Hematopoietic multipotent progenitor cell treated with erythropoietin and hydrocortisone succinate and interleukin-3 and kit ligand, for 15 days (in vitro differentiated cells): Measurements from ENCODE around the gene HMCES.

Experiments
- DNase-seq: peaks from one replicate; pipeline ENCODE4 v3.0.0-alpha.2; 2015; ENCODE audit warnings: low spot score

Gene HMCES

GRCh38 chr3:129304962-129305222, 26.2 kb downstream of the HMCES start:
- no peak for DNase-seq

GRCh38 chr3:129305592-129306091, 27.0 kb downstream of the HMCES start:
- DNase-seq: peak; percentile 51

GRCh38 chr3:129308636-129309035, 30.0 kb downstream of the HMCES start:
- no peak for DNase-seq

GRCh38 chr3:129310111-129311011, 31.7 kb downstream of the HMCES start:
- no peak for DNase-seq

- no peak for DNase-seq
Observed at GRCh38 chr3:129311054-129311902, 32.6 kb downstream of the HMCES start.

- DNase-seq: no peak
Observed at GRCh38 chr3:129312021-129312639, 33.5 kb downstream of the HMCES start.

GRCh38 chr3:129312671-129313414, 34.2 kb downstream of the HMCES start:
- DNase-seq: no peak

- DNase-seq: no peak
Observed at GRCh38 chr3:129313415-129313664, 34.7 kb downstream of the HMCES start.

GRCh38 chr3:129313665-129314385, 35.2 kb downstream of the HMCES start:
- peak; percentile 24 for DNase-seq

GRCh38 chr3:129314386-129315222, 35.9 kb downstream of the HMCES start:
- peak; percentile 74 for DNase-seq

- peak; percentile 48 for DNase-seq
Observed at GRCh38 chr3:129315223-129315997, 36.7 kb downstream of the HMCES start.

GRCh38 chr3:129315998-129316247, 37.3 kb downstream of the HMCES start:
- DNase-seq: no peak

- DNase-seq: peak; percentile 89
Observed at GRCh38 chr3:129316248-129317013, 37.8 kb downstream of the HMCES start.

- no peak for DNase-seq
Observed at GRCh38 chr3:129317014-129317771, 38.5 kb downstream of the HMCES start.

- no peak for DNase-seq
Observed at GRCh38 chr3:129317848-129318247, 39.2 kb downstream of the HMCES start.

GRCh38 chr3:129318921-129319320, 40.3 kb downstream of the HMCES start:
- DNase-seq: no peak

- DNase-seq: no peak
Observed at GRCh38 chr3:129320261-129320660, 41.6 kb downstream of the HMCES start.

GRCh38 chr3:129320825-129321487, 42.3 kb downstream of the HMCES start:
- DNase-seq: no peak
